Motor neuron (in vitro differentiated cells): Measurements from ENCODE around the gene MAP3K10. TPM values are rescaled to one million over a fixed set of nuclear protein-coding genes. Genes with fewer than 3 reads are reported as not detected.
"Not testable (repeated sequence)": the region's sequence is repeated elsewhere in the genome, so short reads cannot be mapped to it uniquely, and the experiment has no call there.

Source experiments
- ATAC-seq, 8 experiments: fragments of 200-7000 bp; cut with Tn5 transposase; replicated peaks in 6 of 8; 2 replicates each; pipeline ENCODE4 v1.8.0; 2021; ENCODE audit warnings: mild to moderate bottlenecking in 8 of 8, moderate library complexity in 8 of 8
- H3K27ac ChIP-seq, 2 donors: fragments of 250-450 bp; sonication (Bioruptor Pico); 2 replicates each; pipeline ENCODE4 v1.9.0; 2021; ENCODE audit warnings: antibody characterized with exemption in 2 of 2, mild to moderate bottlenecking in 2 of 2, moderate library complexity in 1 of 2
- H3K4me1 ChIP-seq, 2 donors: fragments of 250-450 bp; sonication (Bioruptor Pico); replicated peaks in 1 of 2; 2 replicates each; pipeline ENCODE4 v1.6.1; 2021; ENCODE audit warnings: antibody characterized with exemption in 2 of 2, mild to moderate bottlenecking in 2 of 2, moderate library complexity in 1 of 2
- H3K4me3 ChIP-seq, 5 donors: fragments of 250-450 bp; sonication (Bioruptor Pico); 2 replicates each; pipeline ENCODE4 v1.9.0; 2021; ENCODE audit warnings: antibody characterized with exemption in 5 of 5, mild to moderate bottlenecking in 5 of 5, moderate library complexity in 4 of 5
- WGBS, 10 experiments: fragments of 450-650 bp; shearing (Covaris generic); methylation state at CpG; one replicate each; pipeline ENCODE4 v1.0.0; 2022; 5-methylcytosine and 5-hydroxymethylcytosine counted together
- in situ Hi-C, 9 experiments: fragments of 400-800 bp; cut with MboI; loops; one replicate each; pipeline ENCODE4 v1.15.0; 2021; ENCODE audit warnings: low sequenced_read_pairs in 9 of 9, low pct_unique_long_range_greater_than_20kb in 2 of 9; ENCODE audit not compliant: unreplicated experiment in 9 of 9
- total RNA-seq, 8 experiments: library from RNA; unstranded; fragments of 300-600 nt; gene quantifications; 2 replicates each; pipeline versions ENCODE4 v1.2.3 to v1.2.4, GENCODE V29; 2022

The MAP3K10 gene
- total RNA-seq, 8 experiments from 2014 or later: 4.4 to 22.2 (median 15.9) TPM

DNA sequence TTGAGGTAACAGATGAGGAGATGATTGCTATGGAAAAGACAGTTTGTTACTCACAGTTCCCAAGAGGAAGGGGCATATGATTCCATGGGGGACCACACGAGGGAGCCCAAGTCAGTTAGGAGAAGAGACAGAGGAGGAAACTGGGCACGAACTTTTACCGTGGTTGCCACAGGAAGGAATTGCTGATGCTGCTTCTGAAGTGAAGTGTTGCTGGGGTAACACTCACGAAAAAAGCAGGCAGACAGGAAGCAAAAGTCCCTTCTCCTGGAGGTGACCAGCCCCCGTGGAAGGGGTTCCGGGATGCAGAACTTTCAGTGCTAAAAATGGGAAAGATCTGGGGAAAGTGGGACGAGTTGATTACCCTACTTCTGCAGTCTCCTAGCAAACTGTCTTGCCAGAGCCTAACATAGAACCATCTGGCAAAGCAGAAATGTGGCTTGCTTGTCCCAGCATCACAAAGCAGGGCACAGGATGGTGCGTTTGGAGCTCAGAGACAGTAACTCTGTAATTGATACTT, 35.4 kb upstream of the MAP3K10 start:
- no peak overlapping the region for H3K4me3 ChIP-seq
- no peaks in the 10 kb centered on the region for H3K4me1 ChIP-seq
- in situ Hi-C loops: no loop called here
- H3K27ac ChIP-seq: no peak overlapping the region
- ATAC-seq: peak in 1 of 8 experiments; percentile 70
- WGBS, 10 experiments: 18 to 85% (median 55%) methylated on average over 1 to 6 of the region's 8 CpGs; no CpG with 5 or more reads in 1 of the 10 experiments

- H3K4me3 ChIP-seq: no peak overlapping the region
- WGBS, 10 experiments: 44 to 100% (median 71%) methylated on average over 1 to 6 of the region's 6 CpGs; no CpG with 5 or more reads in 1 of the 10 experiments
- ATAC-seq: no peak
- H3K4me1 ChIP-seq: no peaks in the 10 kb centered on the region
- no peak overlapping the region for H3K27ac ChIP-seq
- in situ Hi-C loops: no loop called here
Measured at GRCh38 chr19:40157059-40157458, 34.2 kb upstream of the MAP3K10 start.

DNA sequence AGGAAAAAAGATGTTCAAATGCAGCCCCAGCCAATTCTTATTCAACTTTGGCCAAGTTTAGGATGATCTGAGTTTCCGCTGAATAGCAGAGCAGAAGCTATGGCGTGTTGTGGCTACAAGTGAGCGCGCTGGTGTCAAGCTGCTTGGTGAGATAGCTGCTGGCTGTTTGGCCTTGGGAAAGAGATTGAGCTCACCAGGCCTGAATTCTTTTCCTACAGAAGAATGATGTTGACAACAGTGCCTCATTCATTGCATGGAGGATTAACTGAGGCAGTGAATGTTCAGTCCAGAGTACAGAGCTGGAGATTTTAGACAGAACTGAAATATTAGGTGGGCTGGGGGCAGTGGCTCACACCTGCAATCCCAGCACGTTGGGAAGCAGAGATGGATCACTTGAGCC, 31.5 kb upstream of the MAP3K10 start:
- in situ Hi-C loops: no loop called here
- no peak for ATAC-seq
- Histone ChIP-seq H3K4me3 (no peak overlapping the region), H3K4me1 (no peaks in the 10 kb centered on the region), H3K27ac (no peak overlapping the region)
- WGBS, 10 experiments: 61 to 100% (median 84%) methylated on average over 1 to 5 of the region's 5 CpGs; no CpG with 5 or more reads in 3 of the 10 experiments

- Histone ChIP-seq H3K4me1 (no peaks in the 10 kb centered on the region), H3K27ac (no peak overlapping the region), H3K4me3 (no peak overlapping the region)
- no peak for ATAC-seq
- in situ Hi-C loops: no loop called here
- WGBS, 10 experiments: 20 to 100% (median 88%) methylated on average over 1 to 3 of the region's 3 CpGs; no CpG with 5 or more reads in 1 of the 10 experiments
Measured at GRCh38 chr19:40162104-40162503, 29.1 kb upstream of the MAP3K10 start.

GRCh38 chr19:40163541-40164129, 27.6 kb upstream of the MAP3K10 start:
- no peak overlapping the region for H3K27ac ChIP-seq
- H3K4me1 ChIP-seq: no peaks in the 10 kb centered on the region
- 0 to 100% (median 92%) methylated on average over 1 to 4 of the region's 4 CpGs; no CpG with 5 or more reads in 1 of the 10 experiments for WGBS, 10 experiments
- ATAC-seq: no peak
- no peak overlapping the region for H3K4me3 ChIP-seq
- in situ Hi-C loops: no loop called here

DNA sequence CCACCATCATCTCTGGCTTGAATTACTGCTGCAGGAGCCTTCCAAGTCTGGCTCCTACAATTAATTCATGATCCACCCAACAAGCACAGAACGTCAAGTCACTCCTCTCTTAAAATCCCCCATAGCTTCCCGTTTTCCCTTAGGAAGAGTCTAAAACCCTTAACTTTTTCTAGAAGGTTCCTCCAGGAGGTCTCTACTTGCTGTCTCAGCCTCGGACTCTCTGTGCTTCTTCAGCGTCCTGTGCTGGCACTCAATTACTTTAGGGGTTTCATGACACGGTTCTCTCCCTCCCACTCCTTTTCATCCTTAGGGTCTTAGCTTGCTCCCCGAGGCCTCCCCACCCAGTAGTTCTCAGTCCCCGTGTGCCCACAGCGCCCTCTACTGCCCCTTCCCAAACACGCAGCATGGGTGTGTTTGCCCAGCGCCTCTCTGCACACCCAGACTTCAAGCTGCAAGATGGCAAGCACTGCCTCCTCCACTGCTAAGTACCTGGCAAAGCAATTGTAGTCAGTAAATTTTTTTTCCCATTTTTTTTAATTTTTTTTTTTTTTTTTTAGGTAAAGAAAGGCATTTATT, 25.8 kb upstream of the MAP3K10 start:
- ATAC-seq: peak in 3 of 8 experiments; percentile 93 to 97 (median 96)
- WGBS, 10 experiments: 0 to 80% (median 22%) methylated on average over 1 to 9 of the region's 10 CpGs; no CpG with 5 or more reads in 2 of the 10 experiments
- in situ Hi-C loops: no loop called here
- H3K4me1 ChIP-seq: no peaks in the 10 kb centered on the region
- H3K4me3 ChIP-seq: no peak overlapping the region
- no peak overlapping the region for H3K27ac ChIP-seq

GRCh38 chr19:40169482-40170302, 21.5 kb upstream of the MAP3K10 start:
- 40 to 80% (median 65%) methylated on average over 1 to 7 of the region's 30 CpGs; no CpG with 5 or more reads in 6 of the 10 experiments for WGBS, 10 experiments
- H3K27ac ChIP-seq, H3K4me3 ChIP-seq, ATAC-seq, in situ Hi-C loops, H3K4me1 ChIP-seq: not testable (repeated sequence)

DNA sequence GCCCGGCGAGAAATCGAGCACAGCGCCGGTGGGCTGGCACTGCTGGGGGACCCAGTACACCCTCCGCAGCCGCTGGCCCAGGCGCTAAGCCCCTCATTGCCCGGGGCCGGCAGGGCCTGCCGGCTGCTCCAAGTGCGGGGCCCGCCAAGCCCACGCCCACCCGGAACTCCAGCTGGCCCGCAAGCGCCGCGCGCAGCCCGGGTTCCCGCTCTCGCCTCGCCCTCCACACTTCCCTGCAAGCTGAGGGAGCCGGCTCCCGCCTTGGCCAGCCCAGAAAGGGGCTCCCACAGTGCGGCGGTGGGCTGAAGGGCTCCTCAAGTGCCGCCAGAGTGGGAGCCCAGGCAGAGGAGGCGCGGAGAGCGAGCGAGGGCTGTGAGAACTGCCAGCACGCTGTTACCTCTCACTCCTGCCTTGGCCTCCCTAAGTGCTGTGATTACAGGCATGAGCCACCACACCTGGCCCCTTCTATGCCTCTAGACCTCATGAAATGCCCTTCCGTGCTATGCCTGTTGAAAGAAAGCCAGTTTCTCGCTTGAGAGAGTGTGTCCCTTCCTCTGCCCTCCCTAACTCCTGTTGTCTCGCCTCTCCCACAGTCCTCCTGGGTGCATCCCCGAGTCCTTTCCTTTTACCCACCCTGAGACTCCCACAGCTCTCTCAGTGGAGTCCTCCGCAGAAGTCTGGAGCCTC, 20.8 kb upstream of the MAP3K10 start:
- H3K4me1 ChIP-seq, H3K4me3 ChIP-seq, in situ Hi-C loops, H3K27ac ChIP-seq, ATAC-seq: not testable (repeated sequence)
- 56 to 100% (median 87%) methylated on average over 1 to 11 of the region's 39 CpGs; no CpG with 5 or more reads in 3 of the 10 experiments for WGBS, 10 experiments

DNA sequence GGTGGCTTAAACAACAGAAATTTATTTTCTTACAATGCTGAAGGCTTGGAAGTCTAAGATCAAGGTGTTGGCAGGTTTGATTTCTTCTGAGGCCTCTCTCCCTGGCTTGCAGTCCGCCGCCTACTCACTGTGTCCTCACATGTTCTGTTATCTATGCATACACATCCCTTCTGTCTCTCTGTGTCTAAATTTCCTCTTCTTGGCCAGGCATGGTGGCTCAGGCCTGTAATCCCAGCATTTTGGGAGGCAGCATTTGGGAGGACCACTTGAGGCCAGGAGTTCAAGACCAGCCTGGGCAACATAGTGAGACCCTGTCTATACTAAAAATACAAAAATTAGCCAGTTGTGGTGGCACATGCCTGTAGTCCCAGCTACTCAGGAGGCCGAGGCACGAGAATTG, 19.9 kb upstream of the MAP3K10 start:
- H3K27ac ChIP-seq, ATAC-seq, H3K4me1 ChIP-seq, H3K4me3 ChIP-seq, in situ Hi-C loops: not testable (repeated sequence)
- 58 to 100% (median 88%) methylated on average over 1 to 4 of the region's 4 CpGs; no CpG with 5 or more reads in 2 of the 10 experiments for WGBS, 10 experiments

DNA sequence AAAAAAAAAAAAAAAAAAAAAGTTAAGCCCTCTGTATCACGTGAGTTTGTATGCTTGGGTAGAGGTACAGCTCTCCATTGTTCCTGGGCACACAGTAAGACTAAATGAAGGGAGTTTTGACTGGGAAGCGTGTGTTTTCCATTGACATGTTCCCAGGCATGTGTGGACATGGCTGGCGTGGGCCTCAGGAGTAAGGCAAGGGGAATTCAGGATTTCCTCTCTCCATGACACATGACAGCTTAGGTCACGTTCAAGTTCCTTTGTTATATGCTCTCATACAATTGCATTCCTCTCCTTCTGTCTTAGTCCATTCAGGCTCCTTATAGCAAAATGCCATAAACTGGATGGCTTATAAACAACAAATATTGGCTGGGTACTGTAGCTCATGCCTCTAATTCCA, 17.1 kb upstream of the MAP3K10 start:
- 27 to 68% (median 54%) methylated on average over 2 to 4 of the region's 4 CpGs; no CpG with 5 or more reads in 4 of the 10 experiments for WGBS, 10 experiments
- Histone ChIP-seq H3K27ac (no peak overlapping the region), H3K4me3 (no peak overlapping the region), H3K4me1 (no peaks in the 10 kb centered on the region)
- in situ Hi-C loops: no loop called here
- ATAC-seq: no peak

- H3K27ac ChIP-seq: no peak overlapping the region
- no peak for ATAC-seq
- no peak overlapping the region for H3K4me3 ChIP-seq
- in situ Hi-C loops: no loop called here
- 0 to 73% (median 33%) methylated on average over 1 to 4 of the region's 5 CpGs; no CpG with 5 or more reads in 3 of the 10 experiments for WGBS, 10 experiments
- H3K4me1 ChIP-seq: no peaks in the 10 kb centered on the region
Measured at GRCh38 chr19:40175820-40176219, 15.4 kb upstream of the MAP3K10 start.

- WGBS, 10 experiments: 15 to 83% (median 67%) methylated on average over 1 to 4 of the region's 5 CpGs
- no peak for ATAC-seq
- in situ Hi-C loops: no loop called here
- H3K4me3 ChIP-seq: no peak overlapping the region
- no peak overlapping the region for H3K27ac ChIP-seq
- no peaks in the 10 kb centered on the region for H3K4me1 ChIP-seq
Measured at GRCh38 chr19:40177286-40178070, 13.7 kb upstream of the MAP3K10 start.
